Stimulated activated CD8-positive, alpha-beta memory T cell treated with anti-CD3 and anti-CD28 coated beads, Interleukin-15, amount 100 ng/mL, for 24 hours (primary cell): Measurements from ENCODE around the gene ERC1.

ENCODE experiments used
- DNase-seq: peaks from one replicate; pipeline ENCODE4 v3.0.0-alpha.2; 2020; ENCODE audit warnings: low read depth

Gene ERC1

GRCh38 chr12:1405619-1406018 is 414.6 kb downstream of the ERC1 start:
- DNase-seq, result no peak

GRCh38 chr12:1410794-1411193 is 419.8 kb downstream of the ERC1 start:
- no peak for DNase-seq

GRCh38 chr12:1413930-1414329 is 422.9 kb downstream of the ERC1 start:
- no peak for DNase-seq

GRCh38 chr12:1418144-1418543 is 427.1 kb downstream of the ERC1 start:
- no peak for DNase-seq

- DNase-seq, result no peak
Observed at GRCh38 chr12:1419849-1420371, 428.9 kb downstream of the ERC1 start.

GRCh38 chr12:1421091-1421846 is 430.2 kb downstream of the ERC1 start:
- no peak for DNase-seq

GRCh38 chr12:1422604-1423315 is 431.7 kb downstream of the ERC1 start:
- DNase-seq, result no peak

- no peak for DNase-seq
Observed at GRCh38 chr12:1424674-1425395, 433.8 kb downstream of the ERC1 start.

GRCh38 chr12:1425396-1425729 is 434.3 kb downstream of the ERC1 start:
- DNase-seq, result no peak

GRCh38 chr12:1428671-1429070 is 437.6 kb downstream of the ERC1 start:
- no peak for DNase-seq

- no peak for DNase-seq
Observed at GRCh38 chr12:1429980-1430379, 439.0 kb downstream of the ERC1 start.

GRCh38 chr12:1434296-1434955 is 443.4 kb downstream of the ERC1 start:
- DNase-seq, result no peak

GRCh38 chr12:1435044-1435443 is 444.0 kb downstream of the ERC1 start:
- DNase-seq, result no peak

GRCh38 chr12:1435456-1435855 is 444.4 kb downstream of the ERC1 start:
- DNase-seq, result no peak

- DNase-seq, result no peak
Observed at GRCh38 chr12:1436015-1436414, 445.0 kb downstream of the ERC1 start.

- no peak for DNase-seq
Observed at GRCh38 chr12:1436981-1437380, 446.0 kb downstream of the ERC1 start.

- no peak for DNase-seq
Observed at GRCh38 chr12:1439201-1439600, 448.2 kb downstream of the ERC1 start.

- DNase-seq, result no peak
Observed at GRCh38 chr12:1439687-1440086, 448.7 kb downstream of the ERC1 start.

GRCh38 chr12:1443421-1444141 is 452.6 kb downstream of the ERC1 start:
- no peak for DNase-seq

GRCh38 chr12:1444142-1444516 is 453.1 kb downstream of the ERC1 start:
- no peak for DNase-seq

- no peak for DNase-seq
Observed at GRCh38 chr12:1445807-1446206, 454.8 kb downstream of the ERC1 start.

GRCh38 chr12:1448336-1448735 is 457.3 kb downstream of the ERC1 start:
- DNase-seq, result no peak
